Neuronal stem cell (in vitro differentiated cells): Measurements from ENCODE around the gene RARB.

Source experiments
- DNase-seq: peaks from one replicate; pipeline ENCODE4 v3.0.0-alpha.2; 2013; ENCODE audit warnings: low spot score
- H2AFZ ChIP-seq: one replicate; pipeline ENCODE4 v1.6.1; 2013; ENCODE audit warnings: mild to moderate bottlenecking, low read length, inconsistent platforms
- H2AK5ac ChIP-seq: 2 replicates; pipeline ENCODE4 v1.6.1; 2013; ENCODE audit warnings: low read depth, mild to moderate bottlenecking, inconsistent platforms, low read length, moderate library complexity, mixed read lengths
- H2BK120ac ChIP-seq: 2 replicates; pipeline ENCODE4 v1.6.1; 2013; ENCODE audit warnings: low read depth, mild to moderate bottlenecking, inconsistent platforms, low read length, moderate library complexity, mixed read lengths
- H2BK12ac ChIP-seq: one replicate; pipeline ENCODE4 v1.6.1; 2013; ENCODE audit warnings: low read length, inconsistent platforms
- H2BK15ac ChIP-seq: 2 replicates; pipeline ENCODE4 v1.6.1; 2013; ENCODE audit warnings: mild to moderate bottlenecking, low read length, inconsistent platforms, mixed read lengths
- H2BK5ac ChIP-seq: one replicate; pipeline ENCODE4 v1.6.1; 2013; ENCODE audit warnings: inconsistent platforms, mild to moderate bottlenecking, low read length, moderate library complexity
- H3K14ac ChIP-seq: one replicate; pipeline ENCODE4 v1.6.1; 2013; ENCODE audit warnings: low read length, inconsistent platforms
- H3K18ac ChIP-seq: 2 replicates; pipeline ENCODE4 v1.6.1; 2013; ENCODE audit warnings: low read length, inconsistent platforms
- H3K23ac ChIP-seq: 2 replicates; pipeline ENCODE4 v1.6.1; 2013; ENCODE audit warnings: low read depth, mild to moderate bottlenecking, mixed read lengths, low read length, inconsistent platforms; ENCODE audit not compliant: poor library complexity
- H3K27ac ChIP-seq: replicated peaks from 3 replicates; pipeline ENCODE4 v1.5.1; 2013; ENCODE audit warnings: low read length, inconsistent platforms
- H3K27me3 ChIP-seq, 3 experiments: 2 replicates each; pipeline ENCODE4 v1.6.1; 2013; ENCODE audit warnings: low read length in 3 of 3, mild to moderate bottlenecking in 2 of 3, inconsistent platforms in 1 of 3, low read depth in 1 of 3, mixed read lengths in 1 of 3, moderate library complexity in 1 of 3; ENCODE audit not compliant: control insufficient read depth in 3 of 3, insufficient read depth in 3 of 3
- H3K36me3 ChIP-seq, 2 donors: replicated peaks in 1 of 2; 2 replicates each; pipeline ENCODE4 v1.6.1; 2013; ENCODE audit warnings: low read length in 2 of 2; ENCODE audit not compliant: control insufficient read depth in 2 of 2, insufficient read depth in 2 of 2
- H3K4ac ChIP-seq: 2 replicates; pipeline ENCODE4 v1.6.1; 2013; ENCODE audit warnings: inconsistent platforms, mild to moderate bottlenecking, low read length, moderate library complexity
- H3K4me1 ChIP-seq, 2 donors: 1 replicate in 1 of 2; 2 replicates in 1 of 2; pipeline ENCODE4 v1.6.1; 2013; ENCODE audit warnings: low read length in 2 of 2, low read depth in 1 of 2; ENCODE audit not compliant: control insufficient read depth in 2 of 2, insufficient read depth in 1 of 2
- H3K4me2 ChIP-seq: one replicate; pipeline ENCODE4 v1.6.1; 2013; ENCODE audit warnings: mild to moderate bottlenecking, low read length, inconsistent platforms; ENCODE audit not compliant: insufficient read depth, poor library complexity, severe bottlenecking
- H3K4me3 ChIP-seq, 2 donors: 2 replicates each; pipeline ENCODE4 v1.5.1; 2013; ENCODE audit warnings: low read length in 2 of 2, mild to moderate bottlenecking in 2 of 2, inconsistent platforms in 1 of 2, moderate library complexity in 1 of 2
- H3K79me1 ChIP-seq: one replicate; pipeline ENCODE4 v1.6.1; 2013; ENCODE audit warnings: low read depth, mild to moderate bottlenecking, inconsistent platforms, low read length, moderate library complexity
- H3K9ac ChIP-seq: one replicate; pipeline ENCODE4 v1.6.1; 2013; ENCODE audit warnings: mild to moderate bottlenecking, low read depth, low read length, inconsistent platforms; ENCODE audit not compliant: poor library complexity
- H3K9me3 ChIP-seq, 2 donors: replicated peaks in 1 of 2; 2 replicates each; pipeline versions ENCODE3 to v1.6.1; 2013; ENCODE audit warnings: low read length in 2 of 2, mild to moderate bottlenecking in 2 of 2, inconsistent platforms in 1 of 2, low read depth in 1 of 2, mixed read lengths in 1 of 2, moderate library complexity in 1 of 2; ENCODE audit not compliant: control insufficient read depth in 2 of 2, insufficient read depth in 1 of 2
- H4K8ac ChIP-seq: one replicate; pipeline ENCODE4 v1.6.1; 2013; ENCODE audit warnings: low read depth, mild to moderate bottlenecking, inconsistent platforms, low read length, moderate library complexity
- H4K91ac ChIP-seq: one replicate; pipeline ENCODE4 v1.6.1; 2013; ENCODE audit warnings: low read length, low read depth, mild to moderate bottlenecking, inconsistent platforms; ENCODE audit not compliant: poor library complexity
- WGBS, 2 donors: extraction: QIAGEN DNeasy Blood & Tissue Kit; methylation state at CpG; one replicate each; pipeline ENCODE4 v1.1.7; 2013; ENCODE audit warnings: missing lambda C conversion rate in 2 of 2, mixed read lengths in 1 of 2; ENCODE audit not compliant: insufficient read length in 2 of 2, insufficient replicate concordance in 1 of 2; ENCODE audit errors: extremely low coverage in 2 of 2; 5-methylcytosine and 5-hydroxymethylcytosine counted together

RARB gene

DNA sequence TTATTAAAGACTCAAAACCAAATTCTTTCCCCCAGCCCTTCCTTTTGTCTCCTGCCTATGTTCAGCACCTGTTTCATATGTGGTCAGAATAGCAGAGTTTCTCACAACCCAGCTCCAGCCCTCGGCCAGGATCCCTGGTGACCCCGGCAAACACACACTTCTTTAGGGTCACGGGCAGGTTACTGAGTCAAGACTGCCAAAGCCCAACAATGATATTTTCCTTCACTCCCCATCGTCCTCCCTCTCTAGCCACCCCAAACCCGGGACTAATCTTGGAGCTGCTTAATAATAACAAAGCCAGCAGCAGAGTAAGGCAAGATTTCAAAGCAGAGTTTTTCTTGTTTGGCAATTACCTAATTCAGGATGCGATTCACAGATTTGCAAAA, 25.5 kb downstream of the RARB start:
- Histone ChIP-seq H3K9me3 (peaks cover 0 to 3% of the 10 kb centered on the region in 2 donors), H3K27ac (no peak overlapping the region), H4K91ac (no peak overlapping the region), H3K79me1 (no peaks in the 10 kb centered on the region), H2BK120ac (no peak overlapping the region), H3K4me3 (no peak overlapping the region), H2AK5ac (no peak overlapping the region), H3K27me3 (no peaks in the 10 kb centered on the region), H2BK5ac (no peak overlapping the region), H3K4me1 (peaks cover 17 to 40% of the 10 kb centered on the region in 2 donors), H3K36me3 (no peaks in the 10 kb centered on the region), H3K14ac (no peak overlapping the region), H3K18ac (no peak overlapping the region), H4K8ac (no peak overlapping the region), H2BK15ac (no peak overlapping the region), H3K9ac (no peak overlapping the region), H2BK12ac (no peak overlapping the region), H3K4me2 (no peak overlapping the region), H3K23ac (no peak overlapping the region), H2AFZ (peak overlapping the region; percentile 56), H3K4ac (no peak overlapping the region)
- no CpG with 5 or more reads among the region's 6 CpGs for WGBS, 2 donors
- no peak for DNase-seq

DNA sequence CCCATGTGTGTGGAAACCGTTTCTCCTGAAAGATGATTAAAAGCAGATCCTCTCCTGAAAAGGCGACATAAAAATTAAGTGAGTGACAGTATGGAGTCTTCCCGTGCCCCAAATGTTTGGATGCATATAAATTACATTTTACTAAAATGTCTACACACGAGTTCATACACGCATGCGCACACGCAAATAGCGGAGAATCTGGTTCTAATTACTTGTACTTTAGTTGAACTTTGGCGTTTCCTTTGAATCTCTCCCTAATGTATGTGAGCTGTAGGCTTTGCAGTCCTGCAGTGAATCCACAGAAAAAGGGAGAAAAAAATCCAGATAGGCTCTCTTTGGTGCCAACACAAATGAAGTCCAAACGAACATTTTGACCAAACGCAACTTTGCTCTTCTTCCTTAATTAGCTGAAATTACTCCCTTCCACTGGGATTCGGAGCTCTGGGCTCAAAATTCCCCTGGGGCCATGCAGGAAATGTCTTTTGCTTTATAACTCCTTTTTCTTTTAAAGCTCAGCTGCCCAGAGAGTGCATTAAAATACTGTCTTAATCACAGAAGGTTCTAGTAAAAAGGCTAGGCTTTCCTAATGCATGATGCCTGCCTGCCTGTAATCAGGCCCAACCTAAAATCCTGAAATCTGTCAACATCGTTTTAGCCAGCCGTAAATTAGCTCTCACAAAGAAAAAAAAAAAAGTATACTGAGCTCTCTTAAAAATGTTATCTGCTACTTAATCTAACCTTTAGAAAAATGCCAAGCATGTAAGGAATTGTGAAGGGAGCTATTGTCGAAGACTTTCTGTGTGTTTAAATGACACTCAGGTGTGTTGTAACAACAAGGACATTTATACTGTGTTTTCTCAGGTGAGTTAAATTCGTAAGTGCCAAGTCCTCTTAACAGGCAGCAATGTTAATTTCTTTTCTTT, 26.2 kb downstream of the RARB start:
- Histone ChIP-seq H2AK5ac (no peak overlapping the region), H3K27me3 (no peaks in the 10 kb centered on the region), H4K91ac (no peak overlapping the region), H2BK15ac (no peak overlapping the region), H2BK120ac (no peak overlapping the region), H3K27ac (no peak overlapping the region), H3K4me2 (no peak overlapping the region), H3K23ac (no peak overlapping the region), H2BK5ac (no peak overlapping the region), H3K4ac (no peak overlapping the region), H3K4me1 (peaks cover 17 to 34% of the 10 kb centered on the region in 2 donors), H3K14ac (no peak overlapping the region), H3K9me3 (peaks cover 0 to 3% of the 10 kb centered on the region in 2 donors), H3K79me1 (no peaks in the 10 kb centered on the region), H3K9ac (no peak overlapping the region), H3K4me3 (no peak overlapping the region), H3K36me3 (no peaks in the 10 kb centered on the region), H4K8ac (no peak overlapping the region), H3K18ac (no peak overlapping the region), H2BK12ac (no peak overlapping the region), H2AFZ (peak overlapping the region; percentile 57)
- no peak for DNase-seq
- WGBS, 2 donors, result no CpG with 5 or more reads among the region's 16 CpGs

- no peak overlapping the region for H2BK5ac ChIP-seq
- peak overlapping the region; percentile 57 for H2AFZ ChIP-seq
- H2AK5ac ChIP-seq, result no peak overlapping the region
- H3K4me1 ChIP-seq, result peaks cover 15 to 32% of the 10 kb centered on the region in 2 donors
- no peaks in the 10 kb centered on the region for H3K36me3 ChIP-seq
- DNase-seq, result no peak
- peak overlapping the region; percentile 1 for H3K18ac ChIP-seq
- H3K4me3 ChIP-seq, result no peak overlapping the region
- no peaks in the 10 kb centered on the region for H3K27me3 ChIP-seq
- H4K8ac ChIP-seq, result no peak overlapping the region
- no peak overlapping the region for H4K91ac ChIP-seq
- no peak overlapping the region for H2BK12ac ChIP-seq
- H3K14ac ChIP-seq, result no peak overlapping the region
- H3K4ac ChIP-seq, result no peak overlapping the region
- H3K23ac ChIP-seq, result no peak overlapping the region
- no peaks in the 10 kb centered on the region for H3K9me3 ChIP-seq
- no peak overlapping the region for H3K9ac ChIP-seq
- H3K27ac ChIP-seq, result no peak overlapping the region
- no peak overlapping the region for H2BK120ac ChIP-seq
- H3K4me2 ChIP-seq, result no peak overlapping the region
- H2BK15ac ChIP-seq, result no peak overlapping the region
- no peaks in the 10 kb centered on the region for H3K79me1 ChIP-seq
- WGBS, 2 donors, result no CpG with 5 or more reads among the region's 8 CpGs
These were observed 27.5 kb downstream of the RARB start for GRCh38 chr3:25455441-25456132.
